H1 (cell line): ENCODE data around the gene LMNB1. TPM values are rescaled to one million over a fixed set of nuclear protein-coding genes. Genes with fewer than 3 reads are reported as not detected.

Experiments used
- CTCF ChIA-PET: fragments of 300-600 bp; sonication (Branson Sonifier 250); formaldehyde crosslinking; loops from one replicate; lab custom pipeline; 2021; ENCODE audit not compliant: partially characterized antibody; lab: Charles Lee
- POLR2A ChIA-PET: fragments of 300-600 bp; sonication (Branson Sonifier 250); formaldehyde crosslinking; loops from one replicate; lab custom pipeline; 2021; ENCODE audit warnings: inconsistent platforms; ENCODE audit not compliant: partially characterized antibody; lab: Charles Lee
- DNase-seq, 2 experiments: peaks; one replicate each; pipeline versions ENCODE4 v3.0.0 to v3.0.0-alpha.2; 2010 to 2022; ENCODE audit warnings: low spot score in 2 of 2, low read depth in 1 of 2, mixed read lengths in 1 of 2
- FAIRE-seq: peaks from 2 replicates; lab custom pipeline; 2011; peaks lifted over from hg19 to GRCh38; lab: Jason Lieb, UNC
- H2AFZ ChIP-seq: 2 replicates; pipeline ENCODE4 v1.8.1; 2012; ENCODE audit warnings: low read length, inconsistent platforms
- H2AK5ac ChIP-seq: 2 replicates; pipeline ENCODE4 v1.6.1; 2013; ENCODE audit warnings: low read depth, low read length
- H2BK120ac ChIP-seq: replicated peaks from 2 replicates; pipeline ENCODE3; 2013; ENCODE audit warnings: low read depth, low read length, inconsistent platforms
- H2BK12ac ChIP-seq: 2 replicates; pipeline ENCODE4 v1.6.1; 2013; ENCODE audit warnings: low read depth, low read length
- H2BK15ac ChIP-seq: 2 replicates; pipeline ENCODE4 v1.6.1; 2013; ENCODE audit warnings: low read length
- H2BK20ac ChIP-seq: 2 replicates; pipeline ENCODE4 v1.6.1; 2013; ENCODE audit warnings: low read length
- H2BK5ac ChIP-seq: 2 replicates; pipeline ENCODE4 v1.6.1; 2013; ENCODE audit warnings: low read depth, low read length
- H3K14ac ChIP-seq: 2 replicates; pipeline ENCODE4 v1.6.1; 2013; ENCODE audit warnings: inconsistent platforms; ENCODE audit not compliant: insufficient read length
- H3K18ac ChIP-seq: 2 replicates; pipeline ENCODE4 v1.6.1; 2013; ENCODE audit warnings: low read length; ENCODE audit errors: extremely low read depth
- H3K23ac ChIP-seq: 2 replicates; pipeline ENCODE4 v1.6.1; 2013; ENCODE audit warnings: inconsistent platforms; ENCODE audit not compliant: insufficient read length
- H3K23me2 ChIP-seq: 2 replicates; pipeline ENCODE4 v1.6.1; 2013; ENCODE audit warnings: low read depth, low read length
- H3K27ac ChIP-seq: 2 replicates; pipeline ENCODE4 v1.6.1; 2011; ENCODE audit warnings: low read depth, low read length, inconsistent platforms
- H3K27me3 ChIP-seq, 4 experiments: replicated peaks in 1 of 4; 1 replicate in 1 of 4; 2 replicates in 3 of 4; pipeline versions ENCODE4 v1.6.1 to v1.8.1; 2011 to 2013; ENCODE audit warnings: low read length in 3 of 4, mild to moderate bottlenecking in 3 of 4, inconsistent platforms in 2 of 4, mixed read lengths in 2 of 4, moderate library complexity in 1 of 4; ENCODE audit not compliant: control insufficient read depth in 3 of 4, insufficient read depth in 3 of 4; ENCODE audit errors: extremely low read depth in 1 of 4
- H3K36me3 ChIP-seq, 4 experiments: 2 replicates each; pipeline versions ENCODE4 v1.6.1 to v1.8.1; 2011 to 2013; ENCODE audit warnings: mild to moderate bottlenecking in 4 of 4, low read length in 3 of 4, moderate library complexity in 2 of 4, control low read depth in 1 of 4, inconsistent platforms in 1 of 4; ENCODE audit not compliant: insufficient read depth in 4 of 4, control insufficient read depth in 2 of 4
- H3K4ac ChIP-seq: replicated peaks from 2 replicates; pipeline ENCODE3; 2013; ENCODE audit warnings: low read length, low read depth, mixed read lengths, inconsistent platforms; ENCODE audit not compliant: insufficient read length
- H3K4me1 ChIP-seq, 4 experiments: replicated peaks in 1 of 4; 1 replicate in 1 of 4; 2 replicates in 3 of 4; pipeline versions ENCODE4 v1.6.1 to v1.8.1; 2011 to 2013; ENCODE audit warnings: low read length in 3 of 4, inconsistent platforms in 2 of 4, mixed read lengths in 1 of 4; ENCODE audit not compliant: insufficient read depth in 4 of 4, control insufficient read depth in 3 of 4
- H3K4me2 ChIP-seq, 2 experiments: 2 replicates each; pipeline versions ENCODE4 v1.6.1 to v1.8.1; 2011 to 2013; ENCODE audit warnings: low read depth in 2 of 2, low read length in 2 of 2, control low read depth in 1 of 2, inconsistent platforms in 1 of 2, mild to moderate bottlenecking in 1 of 2; ENCODE audit not compliant: insufficient read depth in 1 of 2
- H3K4me3 ChIP-seq, 4 experiments: fragments of 200-600, 300-600 bp in 1 of 4; sonication (generic), shearing (Covaris generic), sonication (Bioruptor Twin) in 1 of 4; 2 replicates each; pipeline versions ENCODE4 v1.5.1 to v1.8.1; 2011 to 2016; ENCODE audit warnings: low read length in 4 of 4, low read depth in 3 of 4, control low read depth in 2 of 4, inconsistent platforms in 2 of 4, mild to moderate bottlenecking in 2 of 4, mixed read lengths in 1 of 4, moderate library complexity in 1 of 4; ENCODE audit not compliant: insufficient read depth in 2 of 4; ENCODE audit errors: extremely low read depth in 1 of 4
- H3K56ac ChIP-seq: replicated peaks from 2 replicates; pipeline ENCODE3; 2013; ENCODE audit warnings: low read depth, mild to moderate bottlenecking, mixed read lengths, low read length, inconsistent platforms; ENCODE audit not compliant: insufficient read length
- H3K79me1 ChIP-seq: 2 replicates; pipeline ENCODE4 v1.6.1; 2013; ENCODE audit warnings: low read depth, low read length, control low read depth
- H3K79me2 ChIP-seq, 2 experiments: 2 replicates each; pipeline versions ENCODE4 v1.6.1 to v1.8.1; 2012 to 2013; ENCODE audit warnings: low read length in 2 of 2, mild to moderate bottlenecking in 2 of 2, inconsistent platforms in 1 of 2; ENCODE audit not compliant: insufficient read depth in 2 of 2, control insufficient read depth in 1 of 2
- H3K9ac ChIP-seq, 4 experiments: replicated peaks in 1 of 4; 1 replicate in 1 of 4; 2 replicates in 3 of 4; pipeline versions ENCODE4 v1.6.1 to v1.8.1; 2011 to 2013; ENCODE audit warnings: low read depth in 3 of 4, low read length in 3 of 4, control low read depth in 2 of 4, mild to moderate bottlenecking in 2 of 4, moderate library complexity in 2 of 4, inconsistent platforms in 1 of 4; ENCODE audit errors: extremely low read depth in 1 of 4
- H3K9me3 ChIP-seq, 2 experiments: 2 replicates each; pipeline versions ENCODE4 v1.6.1 to v1.8.1; 2012 to 2013; ENCODE audit warnings: mild to moderate bottlenecking in 2 of 2, moderate library complexity in 2 of 2, control low read depth in 1 of 2, inconsistent platforms in 1 of 2, low read depth in 1 of 2, low read length in 1 of 2, mixed read lengths in 1 of 2; ENCODE audit not compliant: insufficient read depth in 2 of 2
- H4K20me1 ChIP-seq, 2 experiments: replicated peaks in 1 of 2; 2 replicates each; pipeline versions ENCODE3 to v1.8.1; 2011 to 2013; ENCODE audit warnings: inconsistent platforms in 2 of 2, low read length in 2 of 2, mild to moderate bottlenecking in 1 of 2; ENCODE audit not compliant: insufficient read depth in 2 of 2, control insufficient read depth in 1 of 2
- H4K5ac ChIP-seq: 2 replicates; pipeline ENCODE4 v1.6.1; 2013; ENCODE audit warnings: low read length, low read depth, mixed read lengths, inconsistent platforms; ENCODE audit not compliant: insufficient read length
- H4K8ac ChIP-seq: 2 replicates; pipeline ENCODE4 v1.8.0; 2013; ENCODE audit warnings: mild to moderate bottlenecking, moderate library complexity, low read length, inconsistent platforms; ENCODE audit not compliant: insufficient read depth; ENCODE audit errors: extremely low read depth
- H4K91ac ChIP-seq: replicated peaks from 2 replicates; pipeline ENCODE3; 2013; ENCODE audit warnings: low read length, mixed read lengths, inconsistent platforms; ENCODE audit not compliant: insufficient read length
- BRCA1 ChIP-seq: IDR thresholded peaks from 2 replicates; pipeline ENCODE4 v1.6.1; 2012; ENCODE audit warnings: low read depth, low read length, improper control_type of control experiment
- CHD2 ChIP-seq: IDR thresholded peaks from 2 replicates; pipeline ENCODE4 v1.6.1; 2012; ENCODE audit warnings: low read length, improper control_type of control experiment
- CREB1 ChIP-seq: IDR thresholded peaks from 2 replicates; pipeline ENCODE4 v1.6.1; 2012; ENCODE audit warnings: inconsistent platforms
- EGR1 ChIP-seq: IDR thresholded peaks from 2 replicates; pipeline ENCODE4 v1.6.1; 2011; ENCODE audit warnings: low read depth, low read length, borderline replicate concordance
- GTF2F1 ChIP-seq: IDR thresholded peaks from 2 replicates; pipeline ENCODE4 v1.6.1; 2012; ENCODE audit warnings: low read depth, low read length, improper control_type of control experiment, borderline replicate concordance
- KDM4A ChIP-seq: IDR thresholded peaks from one replicate; pipeline ENCODE4 v1.7.1; 2012; ENCODE audit warnings: low read depth, mild to moderate bottlenecking, moderate library complexity, low read length, inconsistent platforms; ENCODE audit not compliant: severe bottlenecking
- WGBS, 2 experiments: shearing (Covaris generic) in 1 of 2; methylation state at CpG; one replicate each; pipeline versions ENCODE4 v1.1.6 to v1.1.7; 2013 to 2015; ENCODE audit warnings: low lambda C conversion rate in 2 of 2, mixed read lengths in 2 of 2, inconsistent platforms in 1 of 2, low coverage in 1 of 2, missing lambda C conversion rate in 1 of 2; ENCODE audit not compliant: insufficient replicate concordance in 2 of 2, insufficient coverage in 1 of 2, insufficient read length in 1 of 2; ENCODE audit errors: extremely low coverage in 1 of 2, missing lambda C conversion rate in 1 of 2; 5-methylcytosine and 5-hydroxymethylcytosine counted together
- polyA plus RNA-seq, 7 experiments: library from polyadenylated mRNA; depleted of rRNA in 3 of 7; stranded (reverse) in 5 of 7; unstranded in 2 of 7; fragments of >200 nt in 5 of 7; fragments of 200-250 nt in 2 of 7; gene quantifications; 1 replicate in 5 of 7; 2 replicates in 1 of 7; 4 replicates in 1 of 7; pipeline versions ENCODE4 v1.2.1 to v1.2.3, GENCODE V29; 2011 to 2013; ENCODE audit warnings: missing spikeins in 2 of 7, mixed read lengths in 2 of 7
- total RNA-seq: library from RNA; stranded (reverse); fragmentation: NEBNext Ultra II Directional; extraction: Animal tissue kit (Norgen Biotek cat#: 25700); gene quantifications from 2 replicates; pipeline ENCODE4 v1.2.1, GENCODE V29; 2021

The LMNB1 gene
- total and polyA plus RNA-seq, 2 of the 8 experiments (the other 6 are each of a cell fraction or from before 2014, with no cell fraction given) = 73.5 to 225 TPM

- FAIRE-seq = no peak
- Histone ChIP-seq H4K5ac (no peak overlapping the region), H4K91ac (no peak overlapping the region), H2BK120ac (no peak overlapping the region), H3K18ac (no peak overlapping the region), H3K4ac (no peak overlapping the region), H4K8ac (no peak overlapping the region), H2AFZ (no peak overlapping the region), H3K4me1 (0 out of 7 replicates have a peak, but pooled peaks cover 0 to 2% (median 0%) of the 10 kb centered on the region in 4 experiments), H2AK5ac (no peak overlapping the region), H3K79me1 (peaks cover 2% of the 10 kb centered on the region; the same call in 1 of the 2 replicates), H3K27me3 (no peaks in the 10 kb centered on the region), H3K27ac (no peak overlapping the region), H3K36me3 (no peaks in the 10 kb centered on the region), H2BK5ac (no peak overlapping the region), H2BK12ac (no peak overlapping the region), H3K9ac (no peak overlapping the region), H3K4me3 (no peak overlapping the region), H3K23ac (no peak overlapping the region), H3K14ac (no peak overlapping the region), H4K20me1 (no peaks in the 10 kb centered on the region), H3K56ac (no peak overlapping the region), H2BK15ac (no peak overlapping the region), H3K23me2 (no peaks in the 10 kb centered on the region), H2BK20ac (no peak overlapping the region), H3K79me2 (no peaks in the 10 kb centered on the region), H3K9me3 (no peaks in the 10 kb centered on the region), H3K4me2 (no peak overlapping the region)
- 70% methylated on average over 5 of the region's 5 CpGs; no CpG with 5 or more reads in 1 of the 2 experiments for WGBS, 2 experiments
- ChIA-PET CTCF (interaction anchor here (0.5 to 1.8 kb wide), 5 partner anchors 13 to 32 kb away, joined by 3 to 5 read pairs (median 4); no protein-coding TSS in a partner anchor), POLR2A (no interaction called here)
- TF ChIP-seq CHD2 (no peak), KDM4A (no peak), CREB1 (no peak), EGR1 (no peak), GTF2F1 (no peak), BRCA1 (no peak)
- no peak for DNase-seq
Measured at GRCh38 chr5:126881821-126882600, 105.1 kb downstream of the LMNB1 start.
